H1 (cell line): ENCODE results near the gene TNS1. TPM values are rescaled to one million over a fixed set of nuclear protein-coding genes. Genes with fewer than 3 reads are reported as not detected.

Source experiments
- CTCF ChIA-PET: fragments of 300-600 bp; sonication (Branson Sonifier 250); formaldehyde crosslinking; loops from one replicate; lab custom pipeline; 2021; ENCODE audit not compliant: partially characterized antibody; lab: Charles Lee
- POLR2A ChIA-PET: fragments of 300-600 bp; sonication (Branson Sonifier 250); formaldehyde crosslinking; loops from one replicate; lab custom pipeline; 2021; ENCODE audit warnings: inconsistent platforms; ENCODE audit not compliant: partially characterized antibody; lab: Charles Lee
- DNase-seq, 2 experiments: peaks; one replicate each; pipeline versions ENCODE4 v3.0.0 to v3.0.0-alpha.2; 2010 to 2022; ENCODE audit warnings: low spot score in 2 of 2, low read depth in 1 of 2, mixed read lengths in 1 of 2
- FAIRE-seq: peaks from 2 replicates; lab custom pipeline; 2011; peaks lifted over from hg19 to GRCh38; lab: Jason Lieb, UNC
- H2AFZ ChIP-seq: 2 replicates; pipeline ENCODE4 v1.8.1; 2012; ENCODE audit warnings: low read length, inconsistent platforms
- H2AK5ac ChIP-seq: 2 replicates; pipeline ENCODE4 v1.6.1; 2013; ENCODE audit warnings: low read depth, low read length
- H2BK120ac ChIP-seq: replicated peaks from 2 replicates; pipeline ENCODE3; 2013; ENCODE audit warnings: low read depth, low read length, inconsistent platforms
- H2BK12ac ChIP-seq: 2 replicates; pipeline ENCODE4 v1.6.1; 2013; ENCODE audit warnings: low read depth, low read length
- H2BK15ac ChIP-seq: 2 replicates; pipeline ENCODE4 v1.6.1; 2013; ENCODE audit warnings: low read length
- H2BK20ac ChIP-seq: 2 replicates; pipeline ENCODE4 v1.6.1; 2013; ENCODE audit warnings: low read length
- H2BK5ac ChIP-seq: 2 replicates; pipeline ENCODE4 v1.6.1; 2013; ENCODE audit warnings: low read depth, low read length
- H3K14ac ChIP-seq: 2 replicates; pipeline ENCODE4 v1.6.1; 2013; ENCODE audit warnings: inconsistent platforms; ENCODE audit not compliant: insufficient read length
- H3K18ac ChIP-seq: 2 replicates; pipeline ENCODE4 v1.6.1; 2013; ENCODE audit warnings: low read length; ENCODE audit errors: extremely low read depth
- H3K23ac ChIP-seq: 2 replicates; pipeline ENCODE4 v1.6.1; 2013; ENCODE audit warnings: inconsistent platforms; ENCODE audit not compliant: insufficient read length
- H3K23me2 ChIP-seq: 2 replicates; pipeline ENCODE4 v1.6.1; 2013; ENCODE audit warnings: low read depth, low read length
- H3K27ac ChIP-seq: 2 replicates; pipeline ENCODE4 v1.6.1; 2011; ENCODE audit warnings: low read depth, low read length, inconsistent platforms
- H3K27me3 ChIP-seq, 4 experiments: replicated peaks in 1 of 4; 1 replicate in 1 of 4; 2 replicates in 3 of 4; pipeline versions ENCODE4 v1.6.1 to v1.8.1; 2011 to 2013; ENCODE audit warnings: low read length in 3 of 4, mild to moderate bottlenecking in 3 of 4, inconsistent platforms in 2 of 4, mixed read lengths in 2 of 4, moderate library complexity in 1 of 4; ENCODE audit not compliant: control insufficient read depth in 3 of 4, insufficient read depth in 3 of 4; ENCODE audit errors: extremely low read depth in 1 of 4
- H3K36me3 ChIP-seq, 4 experiments: 2 replicates each; pipeline versions ENCODE4 v1.6.1 to v1.8.1; 2011 to 2013; ENCODE audit warnings: mild to moderate bottlenecking in 4 of 4, low read length in 3 of 4, moderate library complexity in 2 of 4, control low read depth in 1 of 4, inconsistent platforms in 1 of 4; ENCODE audit not compliant: insufficient read depth in 4 of 4, control insufficient read depth in 2 of 4
- H3K4ac ChIP-seq: replicated peaks from 2 replicates; pipeline ENCODE3; 2013; ENCODE audit warnings: low read length, low read depth, mixed read lengths, inconsistent platforms; ENCODE audit not compliant: insufficient read length
- H3K4me1 ChIP-seq, 4 experiments: replicated peaks in 1 of 4; 1 replicate in 1 of 4; 2 replicates in 3 of 4; pipeline versions ENCODE4 v1.6.1 to v1.8.1; 2011 to 2013; ENCODE audit warnings: low read length in 3 of 4, inconsistent platforms in 2 of 4, mixed read lengths in 1 of 4; ENCODE audit not compliant: insufficient read depth in 4 of 4, control insufficient read depth in 3 of 4
- H3K4me2 ChIP-seq, 2 experiments: 2 replicates each; pipeline versions ENCODE4 v1.6.1 to v1.8.1; 2011 to 2013; ENCODE audit warnings: low read depth in 2 of 2, low read length in 2 of 2, control low read depth in 1 of 2, inconsistent platforms in 1 of 2, mild to moderate bottlenecking in 1 of 2; ENCODE audit not compliant: insufficient read depth in 1 of 2
- H3K4me3 ChIP-seq, 4 experiments: fragments of 200-600, 300-600 bp in 1 of 4; sonication (generic), shearing (Covaris generic), sonication (Bioruptor Twin) in 1 of 4; 2 replicates each; pipeline versions ENCODE4 v1.5.1 to v1.8.1; 2011 to 2016; ENCODE audit warnings: low read length in 4 of 4, low read depth in 3 of 4, control low read depth in 2 of 4, inconsistent platforms in 2 of 4, mild to moderate bottlenecking in 2 of 4, mixed read lengths in 1 of 4, moderate library complexity in 1 of 4; ENCODE audit not compliant: insufficient read depth in 2 of 4; ENCODE audit errors: extremely low read depth in 1 of 4
- H3K56ac ChIP-seq: replicated peaks from 2 replicates; pipeline ENCODE3; 2013; ENCODE audit warnings: low read depth, mild to moderate bottlenecking, mixed read lengths, low read length, inconsistent platforms; ENCODE audit not compliant: insufficient read length
- H3K79me1 ChIP-seq: 2 replicates; pipeline ENCODE4 v1.6.1; 2013; ENCODE audit warnings: low read depth, low read length, control low read depth
- H3K79me2 ChIP-seq, 2 experiments: 2 replicates each; pipeline versions ENCODE4 v1.6.1 to v1.8.1; 2012 to 2013; ENCODE audit warnings: low read length in 2 of 2, mild to moderate bottlenecking in 2 of 2, inconsistent platforms in 1 of 2; ENCODE audit not compliant: insufficient read depth in 2 of 2, control insufficient read depth in 1 of 2
- H3K9ac ChIP-seq, 4 experiments: replicated peaks in 1 of 4; 1 replicate in 1 of 4; 2 replicates in 3 of 4; pipeline versions ENCODE4 v1.6.1 to v1.8.1; 2011 to 2013; ENCODE audit warnings: low read depth in 3 of 4, low read length in 3 of 4, control low read depth in 2 of 4, mild to moderate bottlenecking in 2 of 4, moderate library complexity in 2 of 4, inconsistent platforms in 1 of 4; ENCODE audit errors: extremely low read depth in 1 of 4
- H3K9me3 ChIP-seq, 2 experiments: 2 replicates each; pipeline versions ENCODE4 v1.6.1 to v1.8.1; 2012 to 2013; ENCODE audit warnings: mild to moderate bottlenecking in 2 of 2, moderate library complexity in 2 of 2, control low read depth in 1 of 2, inconsistent platforms in 1 of 2, low read depth in 1 of 2, low read length in 1 of 2, mixed read lengths in 1 of 2; ENCODE audit not compliant: insufficient read depth in 2 of 2
- H4K20me1 ChIP-seq, 2 experiments: replicated peaks in 1 of 2; 2 replicates each; pipeline versions ENCODE3 to v1.8.1; 2011 to 2013; ENCODE audit warnings: inconsistent platforms in 2 of 2, low read length in 2 of 2, mild to moderate bottlenecking in 1 of 2; ENCODE audit not compliant: insufficient read depth in 2 of 2, control insufficient read depth in 1 of 2
- H4K5ac ChIP-seq: 2 replicates; pipeline ENCODE4 v1.6.1; 2013; ENCODE audit warnings: low read length, low read depth, mixed read lengths, inconsistent platforms; ENCODE audit not compliant: insufficient read length
- H4K8ac ChIP-seq: 2 replicates; pipeline ENCODE4 v1.8.0; 2013; ENCODE audit warnings: mild to moderate bottlenecking, moderate library complexity, low read length, inconsistent platforms; ENCODE audit not compliant: insufficient read depth; ENCODE audit errors: extremely low read depth
- H4K91ac ChIP-seq: replicated peaks from 2 replicates; pipeline ENCODE3; 2013; ENCODE audit warnings: low read length, mixed read lengths, inconsistent platforms; ENCODE audit not compliant: insufficient read length
- CEBPB ChIP-seq: IDR thresholded peaks from 2 replicates; pipeline ENCODE4 v1.6.1; 2012; ENCODE audit warnings: low read depth, low read length
- CREB1 ChIP-seq: IDR thresholded peaks from 2 replicates; pipeline ENCODE4 v1.6.1; 2012; ENCODE audit warnings: inconsistent platforms
- JUN ChIP-seq: IDR thresholded peaks from 2 replicates; pipeline ENCODE4 v1.6.1; 2011; ENCODE audit warnings: low read depth, mild to moderate bottlenecking, improper control_type of control experiment, low read length
- KDM5A ChIP-seq: fragments of 200-600 bp; IDR thresholded peaks from 2 replicates; pipeline ENCODE4 v1.7.1; 2012; ENCODE audit warnings: mild to moderate bottlenecking, low read length, inconsistent platforms, mixed read lengths
- SIN3A ChIP-seq, 2 experiments: IDR thresholded peaks in 1 of 2; conservative IDR thresholded peaks in 1 of 2; 2 replicates each; pipeline ENCODE4 v1.6.1; 2011 to 2012; ENCODE audit warnings: low read length in 2 of 2, improper control_type of control experiment in 1 of 2, low read depth in 1 of 2, mild to moderate bottlenecking in 1 of 2
- SIRT6 ChIP-seq: IDR thresholded peaks from one replicate; pipeline ENCODE4 v1.7.1; 2012; ENCODE audit warnings: low read length, inconsistent platforms
- TEAD4 ChIP-seq: IDR thresholded peaks from 2 replicates; pipeline ENCODE4 v1.6.1; 2012; ENCODE audit warnings: low read depth, low read length, inconsistent platforms, mixed read lengths
- WGBS, 2 experiments: shearing (Covaris generic) in 1 of 2; methylation state at CpG; one replicate each; pipeline versions ENCODE4 v1.1.6 to v1.1.7; 2013 to 2015; ENCODE audit warnings: low lambda C conversion rate in 2 of 2, mixed read lengths in 2 of 2, inconsistent platforms in 1 of 2, low coverage in 1 of 2, missing lambda C conversion rate in 1 of 2; ENCODE audit not compliant: insufficient replicate concordance in 2 of 2, insufficient coverage in 1 of 2, insufficient read length in 1 of 2; ENCODE audit errors: extremely low coverage in 1 of 2, missing lambda C conversion rate in 1 of 2; 5-methylcytosine and 5-hydroxymethylcytosine counted together
- polyA plus RNA-seq, 7 experiments: library from polyadenylated mRNA; depleted of rRNA in 3 of 7; stranded (reverse) in 5 of 7; unstranded in 2 of 7; fragments of >200 nt in 5 of 7; fragments of 200-250 nt in 2 of 7; gene quantifications; 1 replicate in 5 of 7; 2 replicates in 1 of 7; 4 replicates in 1 of 7; pipeline versions ENCODE4 v1.2.1 to v1.2.3, GENCODE V29; 2011 to 2013; ENCODE audit warnings: missing spikeins in 2 of 7, mixed read lengths in 2 of 7
- total RNA-seq: library from RNA; stranded (reverse); fragmentation: NEBNext Ultra II Directional; extraction: Animal tissue kit (Norgen Biotek cat#: 25700); gene quantifications from 2 replicates; pipeline ENCODE4 v1.2.1, GENCODE V29; 2021

Gene TNS1
- total and polyA plus RNA-seq, 2 of the 8 experiments (the other 6 are each of a cell fraction or from before 2014, with no cell fraction given) = 1.5 to 5.1 TPM

DNA sequence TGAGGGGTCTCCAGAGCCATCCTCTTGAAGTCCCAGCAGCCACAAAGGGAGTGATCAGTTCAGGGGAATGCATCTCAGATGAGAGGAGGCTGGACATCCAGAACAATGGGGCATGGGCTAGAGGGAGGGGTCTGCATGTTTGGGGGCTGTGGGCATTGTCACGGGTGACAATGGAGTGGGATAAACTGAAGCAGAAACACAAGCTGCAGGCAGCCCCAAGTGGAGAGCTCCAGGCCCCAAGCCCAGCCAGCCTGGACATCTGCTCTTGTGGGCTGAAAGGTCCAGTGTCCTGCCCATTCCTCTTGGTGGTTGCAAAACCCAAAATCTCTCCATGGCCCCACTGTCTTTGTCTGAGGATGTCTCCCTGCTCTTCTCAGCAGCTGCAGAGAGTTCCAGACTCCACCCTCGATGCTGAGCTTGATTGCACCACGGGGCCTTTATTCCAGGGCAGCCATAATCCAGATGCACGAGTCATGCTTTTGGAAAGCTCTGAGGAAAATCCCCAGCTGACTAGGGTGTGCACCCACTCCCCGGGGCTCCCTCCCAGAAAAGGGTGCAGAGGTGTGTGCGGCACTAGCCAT lies 149.4 kb downstream of the TNS1 start:
- H4K91ac ChIP-seq = no peak overlapping the region
- FAIRE-seq = no peak
- H3K27me3 ChIP-seq = no peaks in the 10 kb centered on the region
- no peak overlapping the region for H2BK5ac ChIP-seq
- H3K4ac ChIP-seq = no peak overlapping the region
- CTCF ChIA-PET = interaction anchor here (0.9 to 1.5 kb wide), 16 partner anchors 9 to 141 kb away, joined by 3 to 4 read pairs (median 3); no protein-coding TSS in a partner anchor
- H3K23me2 ChIP-seq = peaks cover 2% of the 10 kb centered on the region; the same call in 1 of the 2 replicates
- H3K27ac ChIP-seq = no peak overlapping the region
- no peak overlapping the region for H3K18ac ChIP-seq
- H3K9ac ChIP-seq = no peak overlapping the region
- DNase-seq = no peak
- peaks cover 0 to 9% (median 0%) of the 10 kb centered on the region in 4 experiments; a peak in 3 of 7 replicates for H3K4me1 ChIP-seq
- H4K5ac ChIP-seq = no peak overlapping the region
- no peak overlapping the region for H2BK20ac ChIP-seq
- H4K20me1 ChIP-seq = no peaks in the 10 kb centered on the region
- POLR2A ChIA-PET = no interaction called here
- H2BK120ac ChIP-seq = no peak overlapping the region
- no peak overlapping the region for H2BK12ac ChIP-seq
- H2BK15ac ChIP-seq = no peak overlapping the region
- no peak overlapping the region for H3K56ac ChIP-seq
- no peaks in the 10 kb centered on the region for H3K79me1 ChIP-seq
- no peak overlapping the region for H3K4me3 ChIP-seq
- H3K9me3 ChIP-seq = no peaks in the 10 kb centered on the region
- no peak overlapping the region for H2AK5ac ChIP-seq
- H4K8ac ChIP-seq = no peak overlapping the region
- H3K23ac ChIP-seq = no peak overlapping the region
- no peak overlapping the region for H2AFZ ChIP-seq
- 94% methylated on average over 6 of the region's 6 CpGs; no CpG with 5 or more reads in 1 of the 2 experiments for WGBS, 2 experiments
- no peaks in the 10 kb centered on the region for H3K79me2 ChIP-seq
- H3K4me2 ChIP-seq = no peak overlapping the region
- H3K14ac ChIP-seq = no peak overlapping the region
- H3K36me3 ChIP-seq = no peaks in the 10 kb centered on the region
- TF ChIP-seq TEAD4 (no peak), SIRT6 (no peak), CEBPB (no peak), JUN (no peak), KDM5A (no peak), CREB1 (no peak), SIN3A (conservative IDR thresholded peaks at IDR 0.05 in 1 of 2, IDR thresholded peaks at IDR 0.05 in 1 of 2; ENCODE audit: low read depth in 1 of 2, low read length in 2 of 2) (no peak)
